ENCODE data around the gene CBX2. TPM values are rescaled to one million over a fixed set of nuclear protein-coding genes. Genes with fewer than 3 reads are reported as not detected.

CBX2 gene
- total RNA-seq, 1 experiment from 2014 or later, result 24.5 TPM

DNA sequence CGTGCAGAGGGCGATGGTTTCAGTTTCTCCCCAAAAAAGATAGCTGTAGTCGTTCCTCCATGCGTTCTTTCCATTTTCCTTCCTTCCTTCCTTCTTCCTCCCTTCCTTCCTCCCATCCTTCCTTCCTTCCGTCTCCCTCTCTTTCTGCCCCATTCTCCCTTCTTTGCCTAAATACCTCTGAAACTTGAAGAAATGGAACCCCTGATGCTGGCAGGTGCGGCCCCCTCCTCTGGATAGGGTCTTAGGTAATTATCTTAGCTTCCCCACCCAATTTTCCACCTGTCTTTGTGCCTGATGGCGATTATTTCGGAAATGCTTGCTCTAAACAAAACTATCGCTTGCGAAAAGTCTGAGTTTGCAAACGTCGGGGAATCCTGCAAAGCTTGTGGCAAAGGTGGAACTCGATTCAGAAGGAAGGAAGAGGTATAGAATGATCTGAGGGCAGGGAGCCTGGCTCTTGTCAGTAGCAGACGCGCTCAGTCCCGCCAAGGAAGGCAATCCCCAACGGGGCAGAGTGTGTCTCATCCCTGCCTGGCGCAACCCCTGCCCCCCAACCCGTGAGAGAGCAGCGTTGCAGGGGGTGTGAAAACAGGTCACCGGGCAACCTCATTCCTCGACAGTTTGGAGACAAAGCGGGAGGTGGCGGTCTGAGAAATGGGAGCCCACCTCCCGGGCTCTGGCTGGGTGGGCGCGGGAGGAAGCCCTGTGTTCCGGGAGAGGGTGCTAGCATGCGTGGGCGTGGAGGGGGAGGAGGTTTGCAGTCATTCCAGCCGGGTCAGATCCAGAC, 21.8 kb downstream of the CBX2 start:
- DNase-seq (ENCODE audit: low spot score), result no peak

DNA sequence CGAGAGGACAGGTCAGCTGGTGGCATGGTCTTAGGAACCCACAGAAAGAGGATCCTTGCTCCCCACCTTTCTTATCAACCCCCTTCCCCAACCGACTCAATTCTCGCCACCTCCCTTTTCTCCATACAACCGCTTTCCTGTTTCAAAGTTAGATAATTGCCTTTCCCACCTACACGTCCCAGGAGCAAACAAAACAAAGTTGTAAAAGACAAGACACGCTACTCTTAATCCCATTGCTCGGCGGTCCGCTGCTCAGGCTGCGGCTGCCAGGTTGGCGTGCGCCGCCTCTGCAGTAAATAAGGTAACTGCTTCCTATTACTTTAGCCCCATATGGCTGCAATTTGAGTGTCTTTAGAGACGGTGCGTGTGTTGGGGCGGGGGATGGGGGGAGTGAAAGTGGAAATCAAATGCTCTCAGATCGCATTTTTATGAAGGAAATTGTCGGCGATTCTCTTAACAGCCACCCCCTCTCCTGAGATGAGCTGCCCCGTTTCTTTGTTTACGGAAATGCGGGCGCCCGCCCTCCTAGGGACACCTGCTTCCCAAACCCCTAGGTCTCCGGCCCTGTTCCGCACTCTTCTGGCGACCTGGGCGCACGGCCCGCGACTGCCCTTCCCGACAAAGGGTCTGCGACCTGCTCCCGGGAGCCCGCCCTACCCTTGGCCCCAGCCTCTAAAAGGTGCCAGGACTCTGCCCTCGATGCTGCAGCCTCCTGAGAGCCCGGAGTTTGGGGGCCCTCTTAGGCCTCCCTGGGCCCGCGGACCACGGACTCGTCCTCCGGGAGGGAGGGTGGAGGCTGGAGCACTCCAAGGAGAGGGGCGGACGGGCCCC, 22.6 kb downstream of the CBX2 start:
- DNase-seq (ENCODE audit: low spot score), result peak; percentile 82

DNA sequence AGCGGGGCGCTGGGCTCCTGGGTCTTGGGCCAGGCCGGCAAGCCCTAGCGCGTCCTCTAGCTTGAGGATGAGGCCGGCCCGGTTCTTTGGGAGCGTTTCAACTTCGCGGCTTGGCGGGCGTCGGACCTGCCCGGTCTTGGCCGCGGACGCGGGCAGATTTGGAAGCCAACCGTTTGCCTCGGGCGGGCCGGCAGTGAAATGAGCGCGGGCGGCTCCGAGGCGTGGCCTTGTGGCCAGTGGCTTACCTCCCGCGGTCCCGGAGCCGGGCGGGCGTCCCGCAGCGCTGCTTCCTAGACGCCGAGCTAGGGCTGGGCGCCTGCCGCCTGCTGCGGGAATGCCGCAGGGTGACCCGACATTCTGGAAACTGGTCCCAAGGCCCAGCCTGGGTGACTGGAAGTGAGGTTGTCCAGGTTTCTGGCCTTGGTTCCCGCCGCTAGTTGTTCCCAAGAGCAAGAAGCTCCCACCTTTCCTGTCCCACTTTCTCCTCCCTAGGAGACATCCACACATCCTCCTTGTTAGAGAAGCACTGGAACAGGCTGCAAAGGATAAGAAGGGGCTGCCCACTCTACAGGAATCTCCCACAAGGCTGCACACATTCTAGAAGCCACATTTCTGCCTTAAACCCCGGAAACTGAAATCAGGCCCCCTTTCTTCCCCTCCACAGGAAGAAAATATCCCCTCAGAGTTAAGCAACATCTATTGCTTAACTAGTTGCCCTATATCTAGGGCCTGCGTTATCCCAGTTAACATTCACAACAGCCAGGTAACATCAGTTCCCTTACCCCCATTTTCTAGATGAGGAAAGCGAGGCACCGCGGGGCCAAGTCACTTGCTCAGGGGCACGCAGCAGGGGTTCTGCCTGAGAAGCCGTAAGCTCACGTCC, 23.4 kb downstream of the CBX2 start:
- peak; percentile 48 for DNase-seq (ENCODE audit: low spot score)

DNA sequence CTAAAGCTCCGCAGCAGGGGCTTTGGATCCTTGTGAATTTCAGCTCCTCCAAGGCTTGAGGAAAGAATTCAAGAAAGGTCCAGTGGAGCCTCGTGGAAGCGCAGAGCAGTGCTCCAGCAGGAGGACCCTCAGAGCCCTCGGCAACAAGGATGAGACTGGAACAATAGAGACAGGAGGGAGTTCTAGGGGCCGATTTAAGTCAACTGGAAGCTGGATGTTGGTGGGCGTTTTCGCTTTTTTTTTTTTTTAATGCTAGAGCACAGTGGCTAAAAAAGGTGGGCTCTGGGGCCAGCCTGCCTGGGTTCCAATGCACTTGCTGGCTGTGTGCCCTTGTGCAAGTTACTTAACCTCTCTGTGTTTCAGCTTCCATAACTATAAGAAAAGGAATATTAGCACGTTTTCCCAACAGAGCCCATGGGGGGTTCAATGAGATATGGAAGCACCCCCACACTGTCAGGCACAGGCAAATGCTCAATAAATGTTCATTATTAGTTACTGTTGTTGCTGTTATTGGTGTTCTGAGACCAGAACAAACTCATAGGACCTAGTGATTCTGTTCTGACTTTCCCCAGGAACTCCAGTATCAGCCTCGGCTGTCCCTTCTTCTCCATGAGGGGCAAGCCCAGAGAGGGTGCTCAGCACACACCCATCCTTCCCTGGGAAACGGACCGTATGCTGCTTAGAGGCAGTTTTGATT, 24.2 kb downstream of the CBX2 start:
- DNase-seq (ENCODE audit: low spot score), result no peak

DNA sequence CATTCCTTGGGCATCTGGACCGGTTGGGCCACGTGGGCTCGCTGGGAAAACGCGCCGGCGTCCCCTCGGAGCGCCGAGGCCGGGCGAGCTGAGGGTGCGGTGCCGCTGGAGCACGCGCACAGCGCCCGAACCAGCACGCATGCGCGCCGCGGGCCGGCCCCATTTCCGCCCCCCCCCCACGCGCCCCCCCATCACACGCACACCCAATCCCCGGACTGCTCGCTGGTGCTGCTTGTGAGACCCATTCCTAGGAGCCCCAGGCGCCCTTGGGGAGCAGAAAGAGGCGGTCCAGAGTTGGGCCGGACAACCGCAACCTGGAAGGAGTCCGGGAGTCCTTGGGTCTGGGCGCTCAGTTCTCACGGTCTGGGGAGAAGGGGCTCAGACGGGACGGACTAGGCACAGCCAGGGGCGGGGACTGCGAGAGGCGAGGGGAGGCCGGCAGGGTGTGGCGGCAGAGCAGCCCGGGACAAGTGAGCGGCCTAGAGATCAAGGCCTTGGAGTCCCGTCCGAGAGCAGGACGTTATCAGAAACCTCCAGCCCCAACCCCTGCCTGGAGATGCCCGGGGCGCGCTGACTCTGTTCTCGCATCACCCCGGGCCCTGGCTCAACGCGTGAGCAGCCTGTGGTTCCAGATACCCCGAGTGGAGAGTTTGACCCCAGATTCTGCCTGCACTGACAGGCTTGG, 24.9 kb downstream of the CBX2 start:
- no peak for DNase-seq (ENCODE audit: low spot score)

DNA sequence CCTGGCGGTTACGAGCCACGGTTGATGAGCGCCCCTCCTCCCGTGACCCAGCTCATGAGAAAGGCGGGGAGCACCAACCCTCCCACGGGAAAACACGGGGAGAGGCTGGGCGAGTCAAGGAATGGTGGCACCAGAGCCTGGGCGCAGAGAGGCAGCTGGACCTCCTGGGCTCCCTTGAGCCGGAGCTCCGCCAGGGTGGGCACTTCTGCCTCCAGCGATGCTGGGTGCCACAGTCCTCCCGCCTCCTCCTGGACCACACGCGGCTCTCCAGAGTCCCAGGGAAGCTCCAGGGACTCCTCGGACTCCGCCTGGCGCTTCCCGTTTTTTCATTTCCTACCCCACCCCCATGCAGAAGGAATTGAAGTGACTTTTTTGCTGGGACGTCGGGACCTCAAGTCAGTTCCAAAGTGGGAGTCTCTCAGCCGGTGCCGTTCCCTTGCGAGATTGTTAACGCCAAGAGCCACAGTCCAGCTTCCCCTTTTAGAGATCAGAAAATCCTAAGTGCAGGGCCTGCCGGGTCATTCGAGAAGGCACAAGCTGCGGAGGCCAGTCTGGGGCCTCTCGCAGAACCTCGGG, 25.6 kb downstream of the CBX2 start:
- DNase-seq (ENCODE audit: low spot score), result no peak

DNA sequence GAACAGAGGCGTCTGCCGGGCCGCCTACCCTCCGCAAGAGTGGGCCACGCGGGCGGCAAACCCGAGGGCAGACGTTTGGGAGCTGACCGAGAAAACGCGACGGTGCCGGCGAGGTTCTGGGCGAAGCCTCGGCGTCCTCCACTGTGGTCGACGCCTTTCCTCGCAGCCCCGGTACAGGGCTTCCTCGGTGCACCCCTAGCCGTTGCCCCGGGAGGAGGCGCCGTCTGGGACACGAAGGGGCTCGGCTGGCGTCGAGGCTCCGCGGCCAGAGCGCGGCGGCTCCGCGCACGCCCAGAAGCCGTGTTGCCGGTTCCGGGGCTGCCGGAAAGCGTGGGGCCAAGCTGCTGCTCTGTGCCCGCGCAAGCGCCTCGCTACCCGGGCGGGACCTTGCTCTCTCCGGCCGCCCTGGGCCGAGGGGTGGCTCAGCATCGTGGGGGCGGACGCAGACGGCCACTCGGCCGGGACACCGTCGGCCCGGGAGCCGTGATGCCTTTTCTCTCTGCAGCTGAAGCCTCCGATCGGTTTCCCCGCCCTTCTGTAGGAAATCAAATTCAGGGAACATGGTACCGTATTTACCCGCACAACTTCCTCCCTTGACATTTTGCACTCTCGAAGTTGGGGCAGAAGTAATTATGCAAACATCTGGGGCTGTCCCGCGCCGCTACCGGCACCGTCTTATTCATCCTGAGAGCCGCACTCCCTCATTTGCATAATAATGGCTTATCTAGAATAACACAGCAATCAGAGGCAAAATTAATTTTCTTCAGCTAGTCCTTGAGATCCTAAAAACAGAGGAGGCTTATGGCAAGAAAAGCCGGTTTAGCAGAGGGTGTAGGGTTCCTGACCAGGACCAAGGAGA, 26.3 kb downstream of the CBX2 start:
- DNase-seq (ENCODE audit: low spot score), result no peak

DNA sequence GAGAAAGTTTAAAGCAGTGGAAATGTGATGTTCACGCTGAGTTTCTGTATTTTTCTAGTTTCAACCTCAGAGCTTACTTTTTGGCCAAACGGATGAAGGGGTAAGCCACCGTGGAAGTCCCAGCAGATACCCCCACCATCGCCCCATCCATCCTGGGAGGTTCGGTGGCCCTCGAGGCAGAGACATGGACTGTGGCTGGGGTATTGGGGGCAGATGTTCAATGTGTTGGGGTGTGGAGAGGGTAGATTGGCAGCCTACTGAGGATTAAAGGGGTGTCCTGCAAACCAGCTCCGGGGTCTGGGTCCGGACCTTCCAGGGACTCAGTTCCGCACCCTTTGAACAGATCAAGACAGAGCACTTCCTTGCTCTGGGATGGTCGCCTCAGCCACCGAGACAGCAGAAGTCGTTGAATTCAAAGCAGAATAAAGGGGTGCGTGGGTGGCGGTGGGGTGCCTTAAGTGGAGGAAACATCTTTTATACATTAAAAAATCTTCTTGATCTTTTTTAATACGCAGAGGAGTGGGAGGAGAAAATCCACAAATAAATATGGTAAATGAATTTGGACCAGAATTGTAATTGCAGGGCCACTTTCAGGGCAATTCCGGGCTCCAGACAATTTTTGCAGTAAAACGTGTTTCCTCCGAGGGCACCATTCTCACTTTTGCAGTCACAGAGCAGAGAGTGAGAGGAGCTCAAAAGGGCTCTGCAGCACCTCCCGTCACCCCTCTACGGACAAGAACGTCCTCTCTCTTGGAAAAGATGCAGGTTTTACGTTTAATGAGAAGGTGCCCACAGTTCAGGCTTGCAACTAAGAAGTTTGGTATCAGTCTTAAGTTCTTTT, 27.1 kb downstream of the CBX2 start:
- DNase-seq (ENCODE audit: low spot score), result no peak

DNA sequence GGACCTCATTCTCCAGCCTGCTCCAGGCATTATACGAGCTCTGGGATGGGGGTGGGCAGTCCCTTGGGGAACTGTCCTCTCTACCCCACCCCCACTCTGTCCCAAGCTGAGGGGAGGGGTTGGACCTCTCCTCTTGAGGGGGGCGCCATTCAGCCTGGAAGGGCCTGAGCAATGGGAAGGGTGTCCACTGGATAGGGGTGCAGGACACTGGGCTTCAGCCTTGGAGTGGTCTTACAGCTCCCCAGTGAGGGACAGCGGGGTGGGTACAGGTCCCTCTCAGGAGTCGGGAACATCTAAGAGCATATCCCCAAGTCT, 28.5 kb downstream of the CBX2 start:
- no peak for DNase-seq (ENCODE audit: low spot score)

DNA sequence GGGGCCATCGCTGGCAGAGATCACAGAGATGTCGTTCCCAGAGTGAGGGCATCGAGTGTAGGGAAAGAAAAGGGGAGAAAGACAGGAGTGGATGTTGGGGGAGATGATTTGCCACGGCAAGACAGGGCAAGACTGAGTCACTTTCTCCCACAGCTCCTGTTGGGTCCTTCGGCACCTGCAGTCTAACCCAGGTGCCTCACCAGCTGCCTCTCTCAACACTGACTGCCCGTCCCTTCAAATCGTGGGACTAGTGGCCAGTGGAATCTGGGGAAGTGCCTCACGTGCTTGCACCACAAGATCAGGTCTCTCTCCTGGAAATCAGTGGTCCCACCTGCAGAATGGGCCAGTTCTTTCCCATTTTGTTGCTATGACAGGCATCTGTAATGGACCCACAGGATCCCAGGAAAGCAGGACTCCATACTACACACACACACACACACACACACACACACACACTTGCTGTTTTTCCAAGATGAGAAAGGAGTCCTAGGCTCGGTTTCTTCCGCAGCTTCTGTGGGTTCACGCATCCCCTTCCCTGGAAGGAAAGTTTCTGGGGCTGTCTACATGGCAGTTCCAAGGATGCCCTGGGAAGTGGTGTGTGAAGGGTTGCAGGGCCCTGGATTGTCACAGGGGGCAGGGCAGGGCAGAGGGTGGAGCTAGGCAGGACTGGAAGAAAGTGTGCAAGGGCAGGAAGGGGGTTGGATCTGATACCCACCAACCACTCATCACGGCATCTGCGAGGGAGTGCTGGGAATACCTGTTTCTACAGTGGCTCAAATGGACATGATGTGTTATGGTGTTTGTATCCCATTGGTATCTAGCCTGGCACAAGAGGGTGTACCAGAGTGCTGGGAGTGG, 29.1 kb downstream of the CBX2 start:
- no peak for DNase-seq (ENCODE audit: low spot score)

DNA sequence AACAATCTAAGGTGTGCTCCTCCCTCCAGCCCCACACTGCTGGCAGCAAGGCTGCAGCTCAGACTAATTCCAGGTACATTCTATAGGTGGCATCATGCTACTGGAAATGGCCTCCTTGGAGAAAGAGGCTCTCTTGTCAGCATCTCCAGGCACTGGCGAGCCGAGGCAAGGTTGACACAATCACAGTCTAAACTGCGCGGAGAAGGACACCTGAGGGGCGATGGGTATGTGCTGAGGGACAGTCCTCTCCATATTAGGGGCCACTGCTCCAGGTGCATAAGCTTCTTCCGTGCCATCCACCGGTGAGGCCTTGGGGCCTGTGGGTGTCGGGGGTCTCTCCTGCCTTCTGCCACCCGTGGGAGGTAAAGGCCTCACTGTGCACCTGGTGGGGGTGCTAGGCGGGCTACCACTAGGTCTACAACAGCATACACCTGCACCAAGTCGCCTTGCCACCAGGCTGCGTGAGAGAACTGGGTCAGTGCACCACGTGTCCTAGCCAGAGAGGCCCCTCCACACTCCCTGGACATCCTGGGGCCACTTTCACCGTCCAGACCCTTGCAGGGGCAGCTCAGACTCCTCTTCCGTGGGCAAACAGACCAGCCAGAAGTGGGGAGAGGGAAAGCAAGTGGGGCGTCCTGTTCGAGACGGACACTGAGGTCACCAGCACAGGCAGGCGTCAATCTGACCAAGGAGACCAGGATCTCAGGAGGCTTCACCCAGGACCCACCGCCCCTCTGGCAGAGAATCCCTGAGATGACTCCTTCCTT, 31.0 kb downstream of the CBX2 start:
- peak; percentile 48 for DNase-seq (ENCODE audit: low spot score)

DNA sequence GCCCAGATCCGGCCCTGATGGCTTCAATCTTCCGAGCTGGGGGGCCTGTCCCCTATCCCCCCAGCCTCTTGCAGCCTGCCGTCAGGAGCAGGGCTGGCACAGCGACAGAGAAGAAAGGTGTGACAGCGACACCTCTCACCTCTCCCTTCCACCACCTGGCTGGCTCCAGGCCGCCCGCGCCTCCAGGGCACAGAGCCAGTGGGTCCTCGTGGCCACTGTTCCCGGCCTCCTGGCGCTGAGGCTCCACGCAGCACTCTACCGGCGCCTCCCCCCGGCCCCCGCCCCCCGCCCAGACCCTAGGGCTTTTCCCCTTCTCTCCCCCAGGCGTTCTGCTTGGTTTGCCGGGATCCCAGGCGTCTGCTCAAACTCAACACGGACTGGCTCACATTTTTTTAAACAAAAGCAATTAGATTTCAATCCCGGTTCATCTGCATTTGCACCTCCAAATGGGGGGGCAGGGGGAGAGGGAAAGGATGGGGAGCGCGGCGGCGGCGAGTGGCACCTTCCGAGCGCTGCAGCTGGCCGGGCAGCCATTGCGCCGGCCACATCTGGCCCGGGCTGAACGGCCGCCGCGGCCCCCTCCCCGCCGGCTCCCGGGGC, 31.7 kb downstream of the CBX2 start:
- no peak for DNase-seq (ENCODE audit: low spot score)

DNA sequence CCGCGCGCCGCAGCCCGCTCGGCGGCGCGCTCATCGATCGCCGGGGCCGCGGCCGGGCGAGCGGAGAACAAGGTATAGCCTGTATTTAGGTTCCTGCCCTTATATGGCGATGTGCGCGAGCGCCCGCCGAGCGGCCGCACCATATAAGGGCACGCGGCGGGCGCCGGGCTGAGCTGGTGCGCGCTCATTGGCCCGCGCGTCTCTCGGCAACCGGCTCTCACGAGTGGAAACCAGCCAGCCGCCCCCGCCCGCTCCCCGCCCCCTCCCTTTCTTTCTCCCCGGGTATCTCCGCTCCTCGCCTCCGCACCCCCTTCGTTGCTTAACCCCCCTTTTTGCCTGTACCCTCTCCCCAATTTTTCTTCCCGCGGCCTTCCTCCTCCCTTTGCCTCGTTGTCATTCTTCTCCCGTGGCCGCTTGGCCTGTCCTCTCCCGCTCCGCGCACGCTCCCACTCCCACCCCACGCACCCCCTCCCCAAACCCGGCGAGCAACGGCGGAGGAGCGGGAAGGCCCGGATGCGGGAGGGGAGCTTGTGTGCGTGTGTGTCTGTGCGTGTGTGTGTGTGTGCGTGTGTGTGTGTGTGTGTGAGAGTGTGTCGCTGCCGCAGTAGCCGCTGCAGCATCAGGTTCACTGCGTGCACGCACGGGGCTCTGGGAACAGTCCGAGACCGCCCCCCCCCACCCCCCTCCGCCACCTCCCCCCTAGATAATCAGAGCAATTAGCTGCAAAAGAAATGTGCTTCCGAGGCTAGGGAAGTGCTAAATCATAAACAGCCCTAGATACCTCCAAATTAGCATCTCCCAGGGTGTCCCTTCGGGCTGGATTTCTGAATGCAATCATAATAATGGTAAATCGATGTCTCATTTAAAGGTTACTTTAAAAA, 32.4 kb downstream of the CBX2 start:
- peak; percentile 88 for DNase-seq (ENCODE audit: low spot score)

DNA sequence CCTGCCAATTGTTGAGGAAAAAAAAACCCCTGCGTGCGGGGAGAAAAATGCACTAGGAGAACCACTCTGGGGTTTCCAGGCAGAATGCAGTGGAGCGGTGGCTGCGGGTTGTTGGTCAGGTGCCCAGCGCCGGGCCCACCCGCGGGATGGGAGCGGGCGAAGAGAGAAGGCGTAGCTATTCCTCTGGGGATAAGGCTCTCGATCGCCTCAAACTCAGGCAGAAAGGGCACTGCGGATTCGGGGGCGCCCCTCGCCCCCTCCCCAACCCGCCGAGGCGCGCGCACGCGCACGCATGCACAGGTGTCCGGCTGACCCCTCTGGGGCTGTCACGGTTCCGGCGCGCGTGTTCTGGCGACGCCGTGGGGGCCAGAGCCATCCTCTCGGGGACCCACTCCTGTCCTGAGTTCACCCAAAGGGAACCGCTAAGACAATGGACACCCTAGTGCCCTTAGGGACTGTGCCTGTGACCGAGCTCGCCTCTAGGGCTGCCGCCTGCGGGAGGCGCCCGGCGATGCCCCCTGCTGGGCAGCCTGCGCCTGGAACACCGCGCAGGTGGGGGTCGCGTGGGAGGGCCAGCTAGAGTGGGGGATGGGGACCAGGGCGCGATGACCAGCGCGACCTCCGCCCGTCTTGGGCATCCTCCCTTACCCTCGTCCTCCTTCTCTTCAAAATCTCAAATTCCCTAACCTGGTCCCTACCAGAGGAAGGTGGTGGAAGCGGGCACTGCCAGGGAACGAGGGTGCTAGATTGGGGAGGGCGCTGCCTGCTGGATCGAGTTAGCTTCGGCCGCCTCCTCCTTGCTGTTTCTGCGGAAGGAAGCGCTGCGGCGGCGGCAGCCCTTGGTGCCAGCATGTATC, 33.3 kb downstream of the CBX2 start:
- DNase-seq (ENCODE audit: low spot score), result peak; percentile 51
